Kidney epithelial cell (primary cell): ENCODE results near the gene ADCY10. TPM values are rescaled to one million over a fixed set of nuclear protein-coding genes. Genes with fewer than 3 reads are reported as not detected.

ENCODE experiments used
- DNase-seq: peaks from one replicate; pipeline ENCODE4 v3.0.0-alpha.2; 2010; ENCODE audit warnings: low read depth
- H3K27me3 ChIP-seq: 2 replicates; pipeline ENCODE4 v1.6.0; 2011; ENCODE audit warnings: low read length; ENCODE audit not compliant: control insufficient read depth, insufficient read depth
- H3K36me3 ChIP-seq: 2 replicates; pipeline ENCODE4 v1.5.1; 2011; ENCODE audit warnings: low read length; ENCODE audit not compliant: control insufficient read depth, insufficient read depth
- H3K4me3 ChIP-seq: 2 replicates; pipeline ENCODE4 v1.5.1; 2011; ENCODE audit warnings: low read depth, mild to moderate bottlenecking, control low read depth, low read length
- CTCF ChIP-seq: IDR thresholded peaks from 2 replicates; pipeline ENCODE4 v1.5.1; 2011; ENCODE audit warnings: mild to moderate bottlenecking, moderate library complexity, low read length, control low read depth, inconsistent platforms; ENCODE audit not compliant: insufficient read depth, poor library complexity, severe bottlenecking
- total RNA-seq: library from RNA; depleted of rRNA; stranded (reverse); fragments of >200 nt; gene quantifications from 2 replicates; pipeline ENCODE4 v1.2.3, GENCODE V29; 2015

Gene ADCY10
- total RNA-seq, 1 donor from 2014 or later: not detected

- no peak for TF ChIP-seq CTCF
Observed at GRCh38 chr1:167774710-167775109, 139.2 kb downstream of the ADCY10 start.

GRCh38 chr1:167773516-167773915 lies 140.4 kb downstream of the ADCY10 start:
- no peaks in the 10 kb centered on the region for H3K27me3 ChIP-seq
- no peak overlapping the region for H3K4me3 ChIP-seq
- no peak for DNase-seq
- no peak for TF ChIP-seq CTCF
- H3K36me3 ChIP-seq: peaks cover 1% of the 10 kb centered on the region

More at GRCh38 chr1:167774710-167775109, 139.2 kb downstream of the ADCY10 start:
- no peaks in the 10 kb centered on the region for H3K27me3 ChIP-seq
- peaks cover 1% of the 10 kb centered on the region for H3K36me3 ChIP-seq
- no peak overlapping the region for H3K4me3 ChIP-seq
- no peak for DNase-seq

GRCh38 chr1:167772436-167772835 lies 141.5 kb downstream of the ADCY10 start:
- no peaks in the 10 kb centered on the region for H3K27me3 ChIP-seq

GRCh38 chr1:167770127-167770526 lies 143.8 kb downstream of the ADCY10 start:
- no peak for TF ChIP-seq CTCF
- H3K4me3 ChIP-seq: no peak overlapping the region
- no peaks in the 10 kb centered on the region for H3K27me3 ChIP-seq
- H3K36me3 ChIP-seq: peaks cover 1% of the 10 kb centered on the region
- no peak for DNase-seq

More at GRCh38 chr1:167772436-167772835, 141.5 kb downstream of the ADCY10 start:
- DNase-seq: no peak
- H3K36me3 ChIP-seq: peaks cover 1% of the 10 kb centered on the region
- H3K4me3 ChIP-seq: no peak overlapping the region
- no peak for TF ChIP-seq CTCF

GRCh38 chr1:167767761-167768160 lies 146.2 kb downstream of the ADCY10 start:
- TF ChIP-seq CTCF: no peak
- no peak for DNase-seq
- no peaks in the 10 kb centered on the region for H3K27me3 ChIP-seq
- peaks cover 1% of the 10 kb centered on the region for H3K36me3 ChIP-seq
- no peak overlapping the region for H3K4me3 ChIP-seq

- no peaks in the 10 kb centered on the region for H3K27me3 ChIP-seq
- DNase-seq: no peak
- H3K36me3 ChIP-seq: no peaks in the 10 kb centered on the region
- no peak for TF ChIP-seq CTCF
- H3K4me3 ChIP-seq: no peak overlapping the region
Observed at GRCh38 chr1:167766538-167766937, 147.4 kb downstream of the ADCY10 start.
